ENCODE measurements around the gene HIBCH. TPM values are rescaled to one million over a fixed set of nuclear protein-coding genes. Genes with fewer than 3 reads are reported as not detected.

HIBCH gene
- total and polyA plus RNA-seq, 9 of the 15 experiments (the other 6 are each of a cell fraction or from before 2014, with no cell fraction given) = 17.0 to 65.4 (median 28.3) TPM

- TF ChIP-seq ZNF764 (CRISPR knock-in tag; IDR thresholded peaks at IDR 0.05; ENCODE audit: low read depth) (no peak), ZNF354B (CRISPR knock-in tag; IDR thresholded peaks at IDR 0.05) (no peak), YY1 (IDR thresholded peaks at IDR 0.05; ENCODE audit: borderline replicate concordance in 1 of 3, control insufficient read depth in 1 of 3, extremely low read depth in 1 of 3, insufficient read depth in 3 of 3, insufficient read length in 1 of 3, insufficient replicate concordance in 2 of 3, low read depth in 1 of 3, low read length in 2 of 3) (peak in 1 of 3 experiments; percentile 34), SP1 (CRISPR knock-in tag; IDR thresholded peaks at IDR 0.05) (peak; percentile 93), TAF15 (IDR thresholded peaks at IDR 0.05; ENCODE audit: low read depth, low read length) (no peak), RHOXF2B (CRISPR knock-in tag; conservative IDR thresholded peaks at IDR 0.05) (no peak), ILF3 (IDR thresholded peaks at IDR 0.05; ENCODE audit: borderline replicate concordance) (no peak), ATF7 (IDR thresholded peaks at IDR 0.05) (peak; percentile 74; the same call in 1 of the 2 replicates), HMBOX1 (IDR thresholded peaks at IDR 0.05) (peak; percentile 34; the same call in 1 of the 2 replicates), ARNT (IDR thresholded peaks at IDR 0.05) (peak in 1 of 2 experiments; percentile 75; a peak in 1 of 4 replicates), HNRNPH1 (optimal IDR thresholded peaks at IDR 0.05; ENCODE audit: low read depth, low read length) (no peak), TCF15 (CRISPR knock-in tag; IDR thresholded peaks at IDR 0.05) (no peak), CBFA2T3 (IDR thresholded peaks at IDR 0.05) (no peak), ATF4 (CRISPR knock-in tag; IDR thresholded peaks at IDR 0.05) (no peak), ZNF280A (IDR thresholded peaks at IDR 0.05; ENCODE audit: low read depth, partially characterized antibody) (no peak), ZNF24 (IDR thresholded peaks at IDR 0.05) (no peak; the same call in 1 of the 2 replicates), ZNF668 (CRISPR knock-in tag; IDR thresholded peaks at IDR 0.05) (no peak), JUN (IDR thresholded peaks at IDR 0.05; ENCODE audit: borderline replicate concordance, low read depth, low read length) (no peak; the same call in 1 of the 2 replicates), JUN (CRISPR knock-in tag; IDR thresholded peaks at IDR 0.05; ENCODE audit: borderline replicate concordance) (no peak), E2F5 (CRISPR knock-in tag; IDR thresholded peaks at IDR 0.05) (no peak), EP400 (IDR thresholded peaks at IDR 0.05) (peak; percentile 57; the same call in 1 of the 2 replicates), NBN (IDR thresholded peaks at IDR 0.05; ENCODE audit: low read depth) (peak; percentile 95)
Observed at GRCh38 chr2:190319555-190320498, at the start of gene HIBCH (continued).

Data from K562 (cell line).